DND-41 (cell line): Measurements from ENCODE around the gene SPSB1.

Experiments used
- EZH2 ChIP-seq: IDR thresholded peaks from 3 replicates; pipeline ENCODE4 v1.6.1; 2012; ENCODE audit warnings: borderline replicate concordance, low read depth, mild to moderate bottlenecking, moderate library complexity, low read length, inconsistent platforms; ENCODE audit not compliant: severe bottlenecking
- TF ChIP-seq, protein P1 (sequence below): IDR thresholded peaks from 2 replicates; pipeline ENCODE4 v1.5.1; 2012; ENCODE audit warnings: borderline replicate concordance, low read length, moderate library complexity, mild to moderate bottlenecking; ENCODE audit not compliant: poor library complexity, severe bottlenecking; ENCODE audit errors: extremely low read depth

DNA sequence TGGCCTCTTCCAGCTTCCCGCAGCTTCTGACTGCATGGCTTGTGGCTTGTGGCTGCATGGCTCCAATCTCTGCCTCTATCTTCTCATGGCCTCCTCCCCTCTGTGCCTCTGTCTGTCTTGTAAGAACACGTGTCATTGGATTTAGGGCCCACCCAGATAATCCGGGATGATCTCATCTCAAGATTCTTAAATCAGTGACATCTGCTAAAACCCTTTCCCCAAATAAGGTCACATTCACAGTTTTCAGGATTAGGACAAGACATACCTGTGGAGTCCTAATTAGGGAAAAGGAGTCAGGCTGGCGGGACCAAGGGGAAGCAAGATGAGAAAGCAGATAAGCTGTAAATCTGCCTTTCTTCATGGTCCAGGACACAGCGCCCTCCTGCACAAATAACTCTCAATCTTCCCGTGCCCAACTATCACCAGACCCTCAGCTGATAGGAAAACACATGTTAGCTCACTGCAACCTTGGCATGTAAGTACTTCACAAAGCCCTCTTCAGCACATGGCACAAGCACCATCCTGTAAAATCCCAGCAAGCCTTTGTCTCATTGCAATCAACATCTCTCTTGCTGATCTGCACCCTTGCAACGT is 82.2 kb downstream of the SPSB1 start:
- TF ChIP-seq, protein P1, sequence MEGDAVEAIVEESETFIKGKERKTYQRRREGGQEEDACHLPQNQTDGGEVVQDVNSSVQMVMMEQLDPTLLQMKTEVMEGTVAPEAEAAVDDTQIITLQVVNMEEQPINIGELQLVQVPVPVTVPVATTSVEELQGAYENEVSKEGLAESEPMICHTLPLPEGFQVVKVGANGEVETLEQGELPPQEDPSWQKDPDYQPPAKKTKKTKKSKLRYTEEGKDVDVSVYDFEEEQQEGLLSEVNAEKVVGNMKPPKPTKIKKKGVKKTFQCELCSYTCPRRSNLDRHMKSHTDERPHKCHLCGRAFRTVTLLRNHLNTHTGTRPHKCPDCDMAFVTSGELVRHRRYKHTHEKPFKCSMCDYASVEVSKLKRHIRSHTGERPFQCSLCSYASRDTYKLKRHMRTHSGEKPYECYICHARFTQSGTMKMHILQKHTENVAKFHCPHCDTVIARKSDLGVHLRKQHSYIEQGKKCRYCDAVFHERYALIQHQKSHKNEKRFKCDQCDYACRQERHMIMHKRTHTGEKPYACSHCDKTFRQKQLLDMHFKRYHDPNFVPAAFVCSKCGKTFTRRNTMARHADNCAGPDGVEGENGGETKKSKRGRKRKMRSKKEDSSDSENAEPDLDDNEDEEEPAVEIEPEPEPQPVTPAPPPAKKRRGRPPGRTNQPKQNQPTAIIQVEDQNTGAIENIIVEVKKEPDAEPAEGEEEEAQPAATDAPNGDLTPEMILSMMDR, result no peak
- TF ChIP-seq EZH2, result no peak
